Liver (tissue), 9 donors: ENCODE results near the gene ACP7. TPM values are rescaled to one million over a fixed set of nuclear protein-coding genes. Genes with fewer than 3 reads are reported as not detected.
"Not testable (repeated sequence)": the region's sequence is repeated elsewhere in the genome, so short reads cannot be mapped to it uniquely, and the experiment has no call there.

Source experiments
- DNase-seq: peaks from one replicate; pipeline ENCODE4 v3.0.0-alpha.2; 2017; ENCODE audit warnings: low spot score
- H3K27ac ChIP-seq, 2 donors: one replicate each; pipeline ENCODE4 v1.7.0; 2013; ENCODE audit warnings: inconsistent platforms in 2 of 2, low read length in 2 of 2, control low read depth in 1 of 2, low read depth in 1 of 2, mild to moderate bottlenecking in 1 of 2
- H3K27me3 ChIP-seq, 4 donors: one replicate each; pipeline versions ENCODE4 v1.6.1 to v1.7.0; 2013; ENCODE audit warnings: low read length in 3 of 4, inconsistent platforms in 1 of 4, mild to moderate bottlenecking in 1 of 4, moderate library complexity in 1 of 4; ENCODE audit not compliant: control insufficient read depth in 4 of 4, insufficient read depth in 4 of 4
- H3K36me3 ChIP-seq, 4 donors: one replicate each; pipeline versions ENCODE4 v1.6.1 to v1.7.0; 2013; ENCODE audit warnings: low read length in 3 of 4, mild to moderate bottlenecking in 3 of 4, low read depth in 1 of 4, moderate library complexity in 1 of 4; ENCODE audit not compliant: control insufficient read depth in 4 of 4, insufficient read depth in 3 of 4
- H3K4me1 ChIP-seq, 4 donors: one replicate each; pipeline versions ENCODE4 v1.6.1 to v1.7.0; 2013; ENCODE audit warnings: low read length in 3 of 4, mild to moderate bottlenecking in 3 of 4, moderate library complexity in 1 of 4; ENCODE audit not compliant: control insufficient read depth in 4 of 4, insufficient read depth in 4 of 4
- H3K4me3 ChIP-seq, 3 donors: one replicate each; pipeline versions ENCODE4 v1.6.1 to v1.7.0; 2013; ENCODE audit warnings: low read length in 3 of 3, control low read depth in 1 of 3, low read depth in 1 of 3, mild to moderate bottlenecking in 1 of 3
- H3K9ac ChIP-seq, 2 donors: one replicate each; pipeline ENCODE4 v1.7.0; 2013; ENCODE audit warnings: low read length in 2 of 2, mild to moderate bottlenecking in 2 of 2, moderate library complexity in 2 of 2, control low read depth in 1 of 2, low read depth in 1 of 2
- H3K9me3 ChIP-seq, 4 donors: one replicate each; pipeline versions ENCODE4 v1.6.1 to v1.7.0; 2013; ENCODE audit warnings: low read length in 3 of 4; ENCODE audit not compliant: control insufficient read depth in 4 of 4
- CTCF ChIP-seq: fragments of 150-350 bp; IDR thresholded peaks from 2 replicates; pipeline ENCODE4 v1.5.1; 2017; ENCODE audit warnings: improper control_type of control experiment, low read depth, low read length; ENCODE audit not compliant: missing input control
- EGR1 ChIP-seq, 2 donors: IDR thresholded peaks; 2 replicates each; pipeline ENCODE4 v1.6.1; 2016 to 2018; ENCODE audit warnings: antibody characterized with exemption in 2 of 2, low read depth in 2 of 2
- GABPA ChIP-seq, 2 donors: IDR thresholded peaks in 1 of 2; conservative IDR thresholded peaks in 1 of 2; 2 replicates each; pipeline ENCODE4 v1.6.1; 2016; ENCODE audit warnings: antibody characterized with exemption in 2 of 2, mild to moderate bottlenecking in 1 of 2, moderate library complexity in 1 of 2
- HNF4A ChIP-seq, 2 donors: conservative IDR thresholded peaks; 2 replicates each; pipeline ENCODE4 v1.6.1; 2016; ENCODE audit warnings: antibody characterized with exemption in 2 of 2, mild to moderate bottlenecking in 2 of 2
- HNF4G ChIP-seq: IDR thresholded peaks from 2 replicates; pipeline ENCODE4 v1.6.1; 2016; ENCODE audit warnings: antibody characterized with exemption
- JUND ChIP-seq, 2 donors: IDR thresholded peaks; 2 replicates each; pipeline ENCODE4 v1.6.1; 2016; ENCODE audit warnings: antibody characterized with exemption in 2 of 2
- MAX ChIP-seq: IDR thresholded peaks from 2 replicates; pipeline ENCODE4 v1.6.1; 2016; ENCODE audit warnings: antibody characterized with exemption
- RAD21 ChIP-seq, 2 donors: IDR thresholded peaks; 2 replicates each; pipeline ENCODE4 v1.6.1; 2016; ENCODE audit warnings: antibody characterized with exemption in 2 of 2, mild to moderate bottlenecking in 2 of 2
- RXRA ChIP-seq, 2 donors: IDR thresholded peaks; 2 replicates each; pipeline ENCODE4 v1.6.1; 2017 to 2018; ENCODE audit warnings: antibody characterized with exemption in 2 of 2, mild to moderate bottlenecking in 1 of 2
- SP1 ChIP-seq: IDR thresholded peaks from 2 replicates; pipeline ENCODE4 v1.6.1; 2018; ENCODE audit warnings: antibody characterized with exemption, mild to moderate bottlenecking
- TAF1 ChIP-seq: conservative IDR thresholded peaks from 2 replicates; pipeline ENCODE4 v1.6.1; 2016; ENCODE audit warnings: antibody characterized with exemption, mild to moderate bottlenecking
- YY1 ChIP-seq: IDR thresholded peaks from 2 replicates; pipeline ENCODE4 v1.6.1; 2016; ENCODE audit warnings: antibody characterized with exemption, mild to moderate bottlenecking
- ZBTB33 ChIP-seq: IDR thresholded peaks from 2 replicates; pipeline ENCODE4 v1.6.1; 2016; ENCODE audit warnings: antibody characterized with exemption
- WGBS: extraction: QIAGEN DNeasy Blood & Tissue Kit; methylation state at CpG from one replicate; pipeline ENCODE4 v1.1.7; 2013; 5-methylcytosine and 5-hydroxymethylcytosine counted together
- polyA plus RNA-seq, 2 donors: library from polyadenylated mRNA; stranded (reverse) in 1 of 2; unstranded in 1 of 2; fragments of 200-250 nt in 1 of 2; fragments of >200 nt in 1 of 2; fragmentation: Nextera tagmentation in 1 of 2; extraction: Ambion mirVana in 1 of 2; gene quantifications; one replicate each; pipeline versions ENCODE4 v1.2.1 to v1.2.3, GENCODE V29; 2013 to 2015
- total RNA-seq, 2 donors: library from RNA; depleted of rRNA; stranded (reverse); fragments of >200 nt; gene quantifications; one replicate each; pipeline ENCODE4 v1.2.3, GENCODE V29; 2014
- donor health status: healthy.
- donor health status: healthy.
- donor health status: healthy.
- donor health status: healthy.
- donor health status: healthy.

ACP7 gene
- total and polyA plus RNA-seq, 4 donors: 0.05 TPM; not detected in 3

GRCh38 chr19:39087907-39088686 lies 3.9 kb downstream of the ACP7 start:
- WGBS: 84% methylated on average over 8 of the region's 8 CpGs
- H3K4me1 ChIP-seq: peaks cover 4 to 8% (median 6%) of the 10 kb centered on the region in 4 donors
- no peak for DNase-seq
- no peaks in the 10 kb centered on the region for H3K36me3 ChIP-seq
- H3K27me3 ChIP-seq: peaks cover 0 to 3% (median 0%) of the 10 kb centered on the region in 4 donors
- no peaks in the 10 kb centered on the region for H3K9me3 ChIP-seq
- H3K9ac ChIP-seq: no peak overlapping the region
- no peak overlapping the region for H3K4me3 ChIP-seq
- no peak for TF ChIP-seq JUND (IDR thresholded peaks at IDR 0.05)
- no peak for TF ChIP-seq MAX
- TF ChIP-seq EGR1 (IDR thresholded peaks at IDR 0.05; ENCODE audit: low read depth in 2 of 2): no peak
- TF ChIP-seq SP1: no peak
- TF ChIP-seq HNF4G: no peak
- no peak for TF ChIP-seq RXRA (IDR thresholded peaks at IDR 0.05)
- no peak for TF ChIP-seq YY1
- TF ChIP-seq RAD21 (IDR thresholded peaks at IDR 0.05): no peak
- TF ChIP-seq ZBTB33: no peak
- no peak for TF ChIP-seq TAF1
- no peak for TF ChIP-seq CTCF
- no peak overlapping the region for H3K27ac ChIP-seq

GRCh38 chr19:39090016-39090415 lies 5.8 kb downstream of the ACP7 start:
- H3K4me1 ChIP-seq, H3K9me3 ChIP-seq, DNase-seq, H3K9ac ChIP-seq, H3K27ac ChIP-seq, H3K36me3 ChIP-seq, H3K4me3 ChIP-seq, H3K27me3 ChIP-seq: not testable (repeated sequence)
- 80% methylated on average over 8 of the region's 8 CpGs for WGBS

- no peak for DNase-seq
- H3K36me3 ChIP-seq: no peaks in the 10 kb centered on the region
- TF ChIP-seq MAX (no peak), HNF4G (no peak), TAF1 (no peak), RAD21 (IDR thresholded peaks at IDR 0.05) (no peak), HNF4A (conservative IDR thresholded peaks at IDR 0.05) (no peak), GABPA (IDR thresholded peaks at IDR 0.05 in 1 of 2, conservative IDR thresholded peaks at IDR 0.05 in 1 of 2) (no peak), RXRA (IDR thresholded peaks at IDR 0.05) (no peak), YY1 (no peak)
- peaks cover 0 to 3% (median 2%) of the 10 kb centered on the region in 4 donors for H3K4me1 ChIP-seq
- no peak overlapping the region for H3K9ac ChIP-seq
- no peak overlapping the region for H3K4me3 ChIP-seq
- H3K27me3 ChIP-seq: no peaks in the 10 kb centered on the region
- no peaks in the 10 kb centered on the region for H3K9me3 ChIP-seq
- H3K27ac ChIP-seq: no peak overlapping the region
- 92% methylated on average over 4 of the region's 4 CpGs for WGBS
Observed at GRCh38 chr19:39090881-39091280, 6.7 kb downstream of the ACP7 start.
